Activated CD4-positive, alpha-beta T cell treated with anti-CD3 and anti-CD28 coated beads for 1 hour (primary cell): ENCODE data around the gene ATP11A.

Experiments
- DNase-seq: peaks from one replicate; pipeline ENCODE4 v3.0.0-alpha.2; 2020

The ATP11A gene

DNA sequence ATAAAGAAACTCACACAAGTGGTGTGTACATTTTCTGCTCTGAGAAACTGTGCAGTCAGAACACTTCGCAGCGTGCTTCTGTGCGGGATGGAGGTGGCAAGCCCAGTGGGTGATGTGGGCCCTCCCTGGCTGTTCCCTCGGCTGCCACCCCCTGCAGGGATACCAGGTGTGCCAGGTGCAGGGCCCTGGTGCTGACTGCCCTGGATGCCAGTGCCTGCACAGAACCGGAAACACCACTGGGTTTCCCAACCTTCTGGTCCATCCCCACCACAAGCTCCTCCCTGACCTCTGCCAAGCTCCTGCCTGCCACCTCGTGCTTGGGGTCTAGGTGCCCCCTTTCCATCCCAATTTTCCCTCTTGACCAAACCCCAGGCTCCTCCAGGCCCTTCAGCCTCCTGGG is 197.3 kb downstream of the ATP11A start:
- DNase-seq, result no peak

- no peak for DNase-seq
Measured at GRCh38 chr13:112887557-112887991, 197.7 kb downstream of the ATP11A start.

DNA sequence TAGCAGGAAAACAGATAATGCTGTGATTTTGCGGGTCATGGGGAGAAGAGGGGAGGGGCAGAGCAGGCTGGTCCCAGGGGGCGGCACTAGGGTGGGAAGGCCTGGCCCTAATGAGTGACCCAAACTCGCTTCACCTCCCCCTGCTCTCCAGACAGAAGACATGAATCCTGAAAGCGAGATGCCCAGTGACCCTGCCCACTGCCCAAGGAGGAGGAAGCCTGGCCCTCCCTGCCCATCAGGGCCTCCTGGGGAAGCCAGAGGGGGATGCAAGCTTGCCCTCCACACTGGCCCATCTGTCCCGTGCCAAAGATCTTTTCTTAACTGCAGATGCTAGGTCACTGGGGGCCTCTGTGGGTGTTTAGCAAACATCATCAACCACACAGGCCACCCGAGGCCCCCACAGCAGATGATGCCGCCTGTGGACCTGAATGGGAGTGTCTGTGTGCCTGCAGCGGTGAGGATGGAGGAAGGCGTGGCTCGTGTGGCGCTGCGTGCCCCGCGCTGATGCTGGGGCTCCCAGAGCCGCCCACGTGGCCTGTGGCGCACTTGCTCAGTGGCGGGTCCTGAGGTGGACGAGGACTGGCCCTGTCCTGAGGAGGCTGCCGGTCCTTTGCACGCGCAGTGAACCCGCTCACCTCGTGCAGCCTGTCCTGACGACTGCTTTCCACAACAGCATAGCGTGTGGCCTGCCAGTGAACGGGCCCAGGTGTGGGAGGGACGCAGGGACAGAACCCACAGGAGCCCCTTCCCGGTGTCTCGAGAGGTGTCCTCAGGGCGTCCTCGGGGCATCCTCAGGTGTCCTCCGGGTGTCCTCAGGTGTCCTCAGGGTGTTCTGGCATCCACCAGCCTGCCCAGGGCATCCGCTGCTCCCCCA is 198.6 kb downstream of the ATP11A start:
- DNase-seq, result no peak

- no peak for DNase-seq
Measured at GRCh38 chr13:112889351-112890290, 199.8 kb downstream of the ATP11A start.

DNA sequence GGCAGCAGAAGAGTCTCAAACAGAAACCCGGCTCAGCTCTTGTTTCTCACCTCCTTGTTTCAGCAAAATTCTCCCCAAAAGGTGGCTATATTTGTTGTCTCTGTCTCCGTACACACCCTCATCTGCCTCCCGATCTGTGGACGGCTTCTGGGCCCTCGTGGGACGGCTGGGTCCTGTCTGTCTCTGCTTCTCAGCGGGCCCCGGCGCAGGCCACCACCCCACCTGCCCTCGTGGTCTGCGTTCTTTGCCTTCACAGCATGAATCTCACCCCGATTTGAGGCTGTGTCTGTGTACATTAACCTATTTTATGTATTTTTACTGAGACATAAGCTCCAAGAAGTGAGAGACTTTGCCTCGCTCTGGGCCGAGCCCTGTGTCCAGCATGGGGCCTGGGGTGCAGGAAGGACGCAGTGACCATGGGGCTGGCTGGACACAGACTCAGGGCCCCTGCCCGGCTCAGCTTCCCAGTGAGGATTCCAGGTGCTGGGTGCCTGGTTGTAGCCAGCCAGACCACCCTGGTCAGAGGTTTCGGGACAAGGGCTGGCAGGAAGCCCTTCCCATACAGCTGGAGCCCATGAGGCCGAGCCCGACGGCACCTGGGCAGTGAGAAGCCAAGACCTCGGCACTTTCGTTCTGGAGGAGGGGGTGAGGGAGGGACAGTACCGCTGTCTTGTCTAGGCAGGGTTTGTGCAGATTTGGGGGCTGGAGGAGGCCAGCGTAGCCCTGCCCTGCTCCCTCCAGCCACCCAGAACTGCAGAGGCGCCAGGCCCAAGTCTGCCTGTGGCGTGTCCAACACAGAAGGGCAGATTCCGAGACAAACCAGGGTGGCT is 200.7 kb downstream of the ATP11A start:
- DNase-seq, result no peak

- no peak for DNase-seq
Measured at GRCh38 chr13:112891477-112892401, 201.9 kb downstream of the ATP11A start.

- DNase-seq, result no peak
Measured at GRCh38 chr13:112892426-112893206, 202.8 kb downstream of the ATP11A start.

GRCh38 chr13:112893207-112893569 is 203.3 kb downstream of the ATP11A start:
- no peak for DNase-seq

DNA sequence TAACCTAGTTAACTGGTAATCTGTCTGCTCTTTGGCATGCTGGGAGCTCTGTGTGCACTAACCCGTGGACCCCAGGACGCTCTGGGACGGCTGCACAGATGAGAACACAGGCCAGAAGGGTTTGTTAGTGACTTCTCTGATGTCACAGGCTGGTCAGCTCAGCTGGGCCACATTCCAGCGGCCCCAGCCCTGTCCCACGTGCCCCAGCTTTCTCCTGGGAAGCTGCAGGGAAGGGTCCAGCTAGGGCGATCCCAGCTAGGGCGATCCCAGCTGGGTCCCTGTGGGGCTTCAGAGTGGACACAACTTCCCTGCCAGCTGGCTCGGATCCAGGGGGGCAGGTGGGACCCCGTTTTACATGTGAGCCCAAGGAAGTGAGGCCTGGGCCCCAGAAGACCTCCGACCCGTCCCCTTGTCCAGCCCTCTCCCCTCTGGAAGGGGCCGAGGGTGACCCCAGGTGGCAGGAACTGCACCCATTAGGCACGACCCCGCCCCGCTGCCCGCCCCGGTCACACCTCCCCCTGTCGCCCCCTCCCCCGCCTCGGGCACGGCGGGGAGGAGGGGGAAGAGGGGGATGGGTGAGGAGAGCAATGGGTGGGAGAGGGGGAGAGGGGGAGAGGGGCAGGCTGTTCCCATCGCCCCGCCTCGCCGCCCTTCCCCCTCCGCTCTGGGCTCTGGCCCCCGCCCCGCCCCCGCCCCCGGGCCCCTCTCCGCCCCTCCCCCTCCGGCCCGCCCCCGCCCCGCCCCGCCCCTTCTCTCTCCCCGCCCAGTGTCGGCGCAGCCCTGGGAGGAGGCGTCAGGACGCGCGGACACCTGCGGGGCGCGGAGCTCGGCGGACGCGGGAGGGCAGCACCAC is 204.0 kb downstream of the ATP11A start:
- no peak for DNase-seq

DNA sequence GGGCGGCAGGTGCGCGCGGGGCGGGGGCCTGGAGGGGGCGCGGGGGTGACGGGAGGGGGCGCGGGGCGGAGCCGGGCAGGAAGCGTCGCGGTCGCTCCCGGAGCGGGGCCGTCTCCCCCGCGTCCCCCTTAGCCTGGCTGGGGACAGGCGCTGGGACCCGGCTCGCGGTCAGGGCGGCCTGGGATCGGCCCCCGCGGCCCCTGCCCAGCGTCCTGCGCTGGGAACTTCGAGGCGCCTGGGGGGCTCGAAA is 204.5 kb downstream of the ATP11A start:
- DNase-seq, result no peak

- DNase-seq, result no peak
Measured at GRCh38 chr13:112894673-112895481, 205.0 kb downstream of the ATP11A start.

DNA sequence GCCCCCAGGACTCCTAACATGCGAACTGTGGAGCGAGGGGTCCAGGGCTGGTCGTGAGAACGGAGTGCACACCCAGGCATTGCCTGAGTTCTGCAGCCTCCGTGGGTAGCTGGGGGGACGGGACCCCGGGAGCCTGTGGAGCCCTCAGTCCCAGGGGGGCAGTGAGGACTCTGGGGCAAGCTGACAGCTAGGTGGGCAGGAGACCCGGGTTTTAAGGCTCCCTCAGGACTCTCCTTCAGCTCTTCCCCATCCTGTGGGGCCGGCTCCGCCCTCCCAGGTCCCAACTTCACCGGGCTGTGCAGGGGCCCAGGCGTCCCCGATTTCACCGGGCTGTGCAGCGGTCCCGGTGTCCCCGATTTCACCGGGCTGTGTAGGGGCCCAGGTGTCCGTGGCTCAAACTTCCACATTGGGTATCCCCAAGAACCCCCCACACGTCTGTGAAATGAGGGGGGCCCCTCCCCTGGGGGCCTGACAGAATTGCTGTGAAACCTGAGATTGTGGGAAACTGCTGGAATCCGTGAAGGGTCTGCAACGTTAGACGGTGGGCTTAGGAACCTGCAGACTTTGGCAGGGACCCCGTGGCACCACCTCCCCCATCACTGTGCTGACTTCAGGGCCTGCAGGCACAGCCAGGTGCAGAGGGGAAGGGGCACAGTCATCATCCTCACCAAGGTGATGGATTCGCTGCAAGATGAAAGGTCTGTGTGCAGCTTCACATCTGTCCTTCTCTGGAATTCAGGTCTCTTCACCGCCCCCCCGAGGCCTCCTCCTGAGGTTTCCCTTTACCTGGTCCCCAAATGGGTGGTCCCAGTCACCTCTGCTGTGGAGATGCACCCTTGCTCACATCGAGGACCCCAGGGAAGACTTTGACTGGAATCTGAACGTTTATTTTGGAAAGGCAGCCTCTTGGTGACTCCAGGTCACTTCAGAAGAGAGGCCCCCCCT is 206.0 kb downstream of the ATP11A start:
- DNase-seq, result no peak

DNA sequence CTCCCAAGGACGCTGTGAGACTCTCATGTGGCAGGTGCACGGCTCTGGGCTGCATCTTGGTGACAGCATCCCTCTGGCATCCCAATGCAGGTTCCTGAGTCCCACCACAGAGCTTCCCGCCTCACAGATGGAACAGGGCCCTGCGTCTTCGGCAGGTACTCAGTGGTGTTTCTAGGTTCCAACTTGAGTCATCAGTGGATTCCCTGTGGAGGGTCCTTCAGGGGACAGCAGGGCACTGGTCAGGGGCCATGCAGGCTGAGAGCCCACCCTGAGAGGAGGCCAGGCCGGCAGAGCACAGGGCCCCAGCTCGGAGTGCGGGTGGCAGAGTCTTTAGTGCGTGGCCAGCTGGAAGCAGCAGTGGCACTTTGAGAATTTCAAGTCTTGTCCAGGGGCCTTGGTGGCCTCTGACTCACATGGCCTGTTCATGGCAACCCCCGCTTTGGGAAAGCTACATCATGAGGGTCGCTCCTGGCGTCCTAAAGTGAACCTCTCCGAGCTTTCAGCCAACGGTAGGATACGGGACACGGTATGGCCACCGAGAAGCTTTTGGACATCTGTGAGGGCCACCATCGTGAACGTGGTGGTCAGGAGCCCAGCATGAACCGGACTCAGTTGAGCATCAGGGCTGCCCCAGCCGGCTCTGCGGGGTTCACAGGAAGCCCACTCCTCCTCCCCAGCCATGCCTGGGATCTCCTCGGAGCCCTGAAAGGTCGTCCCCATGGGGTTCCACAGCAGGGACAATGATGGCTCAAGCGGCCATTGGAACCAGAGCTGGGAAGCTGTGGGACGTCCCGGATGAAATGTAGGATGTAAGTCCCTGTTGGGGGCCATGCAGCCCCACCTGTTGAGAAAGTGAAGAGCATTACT is 207.1 kb downstream of the ATP11A start:
- DNase-seq, result no peak

- no peak for DNase-seq
Measured at GRCh38 chr13:112897603-112897955, 207.7 kb downstream of the ATP11A start.

DNA sequence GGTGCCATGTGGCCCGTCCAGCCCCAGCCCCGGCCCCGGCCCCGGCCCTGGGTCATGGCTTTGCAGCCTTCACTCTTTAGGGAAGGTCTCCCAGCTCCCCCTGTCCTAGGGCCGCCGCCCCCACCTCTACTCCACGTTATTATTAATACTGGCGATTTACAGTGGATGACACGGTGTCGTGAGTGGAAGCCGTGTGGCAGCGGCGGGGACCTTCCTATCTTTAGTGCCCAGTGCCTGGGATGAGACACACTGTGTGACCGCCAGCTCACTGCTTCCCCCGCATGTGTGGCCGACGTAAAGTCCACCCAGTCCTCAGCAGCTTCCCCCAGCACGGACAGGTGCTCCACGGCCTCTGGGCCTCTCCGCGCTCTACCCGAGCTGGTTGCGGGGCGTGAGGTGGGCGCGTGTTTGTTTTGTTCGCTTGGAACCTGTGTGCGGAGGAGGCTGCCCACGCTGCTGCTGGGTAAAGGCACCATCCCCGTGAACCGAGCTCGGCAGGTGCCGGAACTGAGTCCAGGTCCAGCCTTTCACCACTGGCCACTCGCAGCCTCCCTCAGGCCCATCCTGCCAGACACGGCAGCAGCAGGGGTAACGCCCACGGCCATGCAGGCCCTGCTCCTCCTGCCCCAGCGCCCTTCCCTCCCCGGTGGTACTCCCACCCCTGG is 208.2 kb downstream of the ATP11A start:
- no peak for DNase-seq

GRCh38 chr13:112898621-112899280 is 208.9 kb downstream of the ATP11A start:
- no peak for DNase-seq
